IPS-20b (cell line): ENCODE results near the gene LY6G6C.

Experiments used
- H3K27ac ChIP-seq: one replicate; pipeline ENCODE4 v1.5.1; 2013; ENCODE audit warnings: low read length
- H3K27me3 ChIP-seq: 2 replicates; pipeline ENCODE4 v1.6.1; 2013; ENCODE audit warnings: mild to moderate bottlenecking, low read length, inconsistent platforms; ENCODE audit not compliant: insufficient read depth
- H3K36me3 ChIP-seq: 2 replicates; pipeline ENCODE4 v1.6.1; 2013; ENCODE audit warnings: low read depth, mild to moderate bottlenecking, inconsistent platforms, low read length, moderate library complexity; ENCODE audit not compliant: insufficient read depth
- H3K4me1 ChIP-seq: 2 replicates; pipeline ENCODE4 v1.6.1; 2013; ENCODE audit warnings: mild to moderate bottlenecking, control low read depth, inconsistent platforms, low read length, moderate library complexity; ENCODE audit not compliant: insufficient read depth
- H3K4me3 ChIP-seq: 2 replicates; pipeline ENCODE4 v1.5.1; 2013; ENCODE audit warnings: mild to moderate bottlenecking, low read length, inconsistent platforms
- H3K9ac ChIP-seq: 2 replicates; pipeline ENCODE4 v1.6.1; 2013; ENCODE audit warnings: low read depth, mild to moderate bottlenecking, inconsistent platforms, low read length, moderate library complexity
- H3K9me3 ChIP-seq: 2 replicates; pipeline ENCODE4 v1.6.1; 2013; ENCODE audit warnings: mild to moderate bottlenecking, low read depth, low read length, inconsistent platforms; ENCODE audit not compliant: insufficient read depth

LY6G6C gene

GRCh38 chr6:31739639-31740396 lies 18.3 kb upstream of the LY6G6C start, which contains the start of gene MSH5:
TSS of gene MSH5 (plus strand) at chr6:31740005. CDS start at chr6:31740467, 462 bp downstream.
- Histone ChIP-seq H3K4me1 (peaks cover 28% of the 10 kb centered on the region), H3K4me3 (peak within 1 kb of the TSS; percentile 64)

DNA sequence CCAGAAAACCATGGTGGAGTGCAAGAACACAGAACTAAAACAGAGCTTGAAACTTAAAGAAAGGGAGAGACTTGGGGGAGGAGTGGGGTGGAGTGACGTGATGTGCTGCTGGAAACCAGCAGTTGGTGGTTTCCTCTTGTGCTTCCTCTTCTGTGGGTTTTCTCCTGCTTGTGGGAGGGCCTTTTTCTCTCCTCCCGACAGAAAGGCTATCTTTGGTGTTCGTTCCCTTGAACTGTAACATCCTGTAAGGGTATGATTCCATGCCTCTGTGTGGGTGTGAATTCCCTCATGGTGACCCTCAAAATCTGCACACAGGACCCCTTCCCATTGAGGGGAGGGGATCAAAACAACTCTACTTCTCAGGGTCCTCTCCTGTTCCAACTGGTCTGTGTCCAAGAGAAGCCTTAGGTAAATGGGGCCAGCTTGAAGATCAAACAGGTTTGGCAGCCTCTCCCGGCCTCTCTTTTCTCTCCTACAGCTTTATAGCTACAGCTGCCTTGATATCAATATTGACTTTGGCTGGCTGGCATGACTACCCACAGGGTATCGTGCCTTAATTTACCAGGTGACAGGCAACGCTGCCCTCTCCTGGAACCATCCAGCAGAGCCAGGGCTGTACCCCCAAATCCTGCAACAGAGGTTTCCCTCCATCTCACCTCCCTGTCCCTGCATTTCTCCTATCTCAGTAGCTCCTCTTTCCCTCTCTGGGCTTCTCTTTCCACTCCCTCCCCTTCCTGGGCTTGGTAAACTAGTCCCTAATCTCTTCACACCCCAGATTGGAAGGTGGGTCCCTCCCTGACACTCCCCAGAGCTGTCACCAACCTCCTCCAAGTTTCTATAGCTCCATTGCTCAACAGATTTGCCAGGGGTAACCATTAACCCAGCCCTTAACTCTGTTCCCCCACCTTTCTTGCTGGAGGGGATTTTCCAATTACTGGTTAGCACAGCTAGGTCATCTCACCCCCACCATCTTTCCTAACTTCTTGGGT lies 16.7 kb upstream of the LY6G6C start:
- Histone ChIP-seq H3K4me1 (peaks cover 34% of the 10 kb centered on the region), H3K36me3 (peaks cover 22% of the 10 kb centered on the region)

More at GRCh38 chr6:31739639-31740396, 18.3 kb upstream of the LY6G6C start, which contains the start of gene MSH5:
- H3K27ac ChIP-seq, result peak within 1 kb of the TSS; percentile 90
- no peaks in the 10 kb centered on the region for H3K9me3 ChIP-seq
- H3K27me3 ChIP-seq, result no peaks in the 10 kb centered on the region
- peak within 1 kb of the TSS; percentile 91 for H3K9ac ChIP-seq
- peaks cover 11% of the 10 kb centered on the region for H3K36me3 ChIP-seq

GRCh38 chr6:31737315-31737990 lies 15.9 kb upstream of the LY6G6C start:
- Histone ChIP-seq H3K4me3 (peak overlapping the region; percentile 44; the same call in 1 of the 2 replicates), H3K9ac (peak overlapping the region; percentile 73; the same call in 1 of the 2 replicates), H3K4me1 (peaks cover 34% of the 10 kb centered on the region), H3K27ac (no peak overlapping the region), H3K9me3 (no peaks in the 10 kb centered on the region), H3K36me3 (peaks cover 30% of the 10 kb centered on the region), H3K27me3 (no peaks in the 10 kb centered on the region)

More for the DNA sequence above, 16.7 kb upstream of the LY6G6C start:
- Histone ChIP-seq H3K27me3 (no peaks in the 10 kb centered on the region), H3K9ac (peak overlapping the region; percentile 73; the same call in 1 of the 2 replicates), H3K9me3 (no peaks in the 10 kb centered on the region), H3K27ac (no peak overlapping the region), H3K4me3 (peak overlapping the region; percentile 44; the same call in 1 of the 2 replicates)

GRCh38 chr6:31736768-31737314 lies 15.3 kb upstream of the LY6G6C start:
- Histone ChIP-seq H3K9me3 (no peaks in the 10 kb centered on the region), H3K36me3 (peaks cover 35% of the 10 kb centered on the region), H3K27ac (peak overlapping the region; percentile 84), H3K4me1 (peaks cover 34% of the 10 kb centered on the region), H3K9ac (peak overlapping the region; percentile 73; the same call in 1 of the 2 replicates), H3K27me3 (no peaks in the 10 kb centered on the region), H3K4me3 (peak overlapping the region; percentile 71)

- H3K4me1 ChIP-seq, result peaks cover 34% of the 10 kb centered on the region
- no peaks in the 10 kb centered on the region for H3K9me3 ChIP-seq
These were observed 14.6 kb upstream of the LY6G6C start, which contains the start of gene CLIC1 for GRCh38 chr6:31736021-31736767. TSS of gene CLIC1 (minus strand) at chr6:31736530. CDS start at chr6:31736300, 230 bp downstream.

GRCh38 chr6:31734821-31735406 lies 13.4 kb upstream of the LY6G6C start:
- H3K36me3 ChIP-seq, result peaks cover 40% of the 10 kb centered on the region
- no peaks in the 10 kb centered on the region for H3K9me3 ChIP-seq
- H3K27ac ChIP-seq, result no peak overlapping the region
- peak overlapping the region; percentile 71 for H3K4me3 ChIP-seq
- peaks cover 31% of the 10 kb centered on the region for H3K4me1 ChIP-seq
- H3K9ac ChIP-seq, result peak overlapping the region; percentile 73; the same call in 1 of the 2 replicates
- no peaks in the 10 kb centered on the region for H3K27me3 ChIP-seq

More at GRCh38 chr6:31736021-31736767, 14.6 kb upstream of the LY6G6C start, which contains the start of gene CLIC1:
- no peaks in the 10 kb centered on the region for H3K27me3 ChIP-seq
- H3K4me3 ChIP-seq, result peak within 1 kb of the TSS; percentile 71
- H3K27ac ChIP-seq, result peak within 1 kb of the TSS; percentile 84
- H3K9ac ChIP-seq, result peak within 1 kb of the TSS; percentile 73
- H3K36me3 ChIP-seq, result peaks cover 35% of the 10 kb centered on the region

DNA sequence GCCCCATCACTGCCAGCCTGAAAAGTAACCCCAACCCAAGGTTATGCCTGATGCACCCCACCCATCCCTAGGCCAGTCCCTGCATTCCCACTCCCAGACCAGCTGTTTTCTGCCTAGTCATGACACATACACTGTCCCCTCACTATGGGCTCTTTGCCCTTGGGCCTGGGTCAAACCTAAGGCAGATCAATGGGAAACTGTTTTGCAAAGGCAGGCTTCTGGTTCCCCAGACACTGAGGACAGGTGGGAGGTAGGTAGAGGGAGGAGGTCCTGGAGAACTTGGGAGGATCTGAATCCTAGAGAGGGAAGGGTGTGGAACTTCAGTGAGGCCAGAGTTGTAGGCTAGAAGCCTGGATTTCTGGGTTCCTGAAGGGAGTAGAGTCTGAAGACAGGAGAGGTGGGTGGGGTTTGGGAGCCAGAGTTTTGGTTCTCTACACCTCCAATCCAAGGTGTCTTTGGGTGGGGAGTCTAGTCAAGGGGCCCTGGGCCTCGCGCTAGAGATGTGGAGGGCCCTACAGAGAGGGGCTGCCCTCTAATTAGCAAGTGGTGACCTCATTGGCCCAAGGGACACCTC lies 12.8 kb upstream of the LY6G6C start:
- no peaks in the 10 kb centered on the region for H3K27me3 ChIP-seq
- H3K9ac ChIP-seq, result peak overlapping the region; percentile 73; the same call in 1 of the 2 replicates
- peaks cover 31% of the 10 kb centered on the region for H3K4me1 ChIP-seq
- H3K27ac ChIP-seq, result peak overlapping the region; percentile 78
- peak overlapping the region; percentile 71 for H3K4me3 ChIP-seq
- peaks cover 40% of the 10 kb centered on the region for H3K36me3 ChIP-seq
- H3K9me3 ChIP-seq, result no peaks in the 10 kb centered on the region

- Histone ChIP-seq H3K9me3 (no peaks in the 10 kb centered on the region), H3K9ac (peak overlapping the region; percentile 73; the same call in 1 of the 2 replicates), H3K27ac (peak overlapping the region; percentile 78), H3K4me1 (peaks cover 29% of the 10 kb centered on the region), H3K27me3 (no peaks in the 10 kb centered on the region), H3K4me3 (peak overlapping the region; percentile 71; the same call in 1 of the 2 replicates), H3K36me3 (peaks cover 40% of the 10 kb centered on the region)
These were observed 12.2 kb upstream of the LY6G6C start for GRCh38 chr6:31733734-31734133.

GRCh38 chr6:31732029-31732428 lies 10.5 kb upstream of the LY6G6C start:
- H3K9me3 ChIP-seq, result no peaks in the 10 kb centered on the region
- H3K27me3 ChIP-seq, result no peaks in the 10 kb centered on the region
- H3K36me3 ChIP-seq, result peaks cover 51% of the 10 kb centered on the region
- H3K27ac ChIP-seq, result no peak overlapping the region
- H3K9ac ChIP-seq, result no peak overlapping the region
- H3K4me1 ChIP-seq, result peaks cover 15% of the 10 kb centered on the region
- no peak overlapping the region for H3K4me3 ChIP-seq
